ENCODE results near the gene THRA.

Gene THRA

GRCh38 chr17:40056379-40057015 is 6.3 kb upstream of the THRA start:
- Histone ChIP-seq H3K27me3 (ENCODE audit: insufficient read depth, poor library complexity, severe bottlenecking) (no peaks in the 10 kb centered on the region), H3K27ac (replicated peaks) (no peak overlapping the region), H3K4me3 (replicated peaks; ENCODE audit: insufficient read depth, low read length) (no peak overlapping the region)
- no peak for DNase-seq (ENCODE audit: low read depth in 1 of 2, low spot score in 1 of 2)
- no peak for TF ChIP-seq REST (IDR thresholded peaks at IDR 0.05; ENCODE audit: insufficient replicate concordance, low read depth)
- TF ChIP-seq GABPA (IDR thresholded peaks at IDR 0.05; ENCODE audit: low read depth) = no peak
- no peak for TF ChIP-seq POLR2AphosphoS5 (IDR thresholded peaks at IDR 0.05; ENCODE audit: low read depth)
- TF ChIP-seq SPI1 (IDR thresholded peaks at IDR 0.05; ENCODE audit: borderline replicate concordance, low read depth) = no peak
- TF ChIP-seq CTCF (IDR thresholded peaks at IDR 0.05; ENCODE audit: insufficient read depth, low read length) = no peak

DNA sequence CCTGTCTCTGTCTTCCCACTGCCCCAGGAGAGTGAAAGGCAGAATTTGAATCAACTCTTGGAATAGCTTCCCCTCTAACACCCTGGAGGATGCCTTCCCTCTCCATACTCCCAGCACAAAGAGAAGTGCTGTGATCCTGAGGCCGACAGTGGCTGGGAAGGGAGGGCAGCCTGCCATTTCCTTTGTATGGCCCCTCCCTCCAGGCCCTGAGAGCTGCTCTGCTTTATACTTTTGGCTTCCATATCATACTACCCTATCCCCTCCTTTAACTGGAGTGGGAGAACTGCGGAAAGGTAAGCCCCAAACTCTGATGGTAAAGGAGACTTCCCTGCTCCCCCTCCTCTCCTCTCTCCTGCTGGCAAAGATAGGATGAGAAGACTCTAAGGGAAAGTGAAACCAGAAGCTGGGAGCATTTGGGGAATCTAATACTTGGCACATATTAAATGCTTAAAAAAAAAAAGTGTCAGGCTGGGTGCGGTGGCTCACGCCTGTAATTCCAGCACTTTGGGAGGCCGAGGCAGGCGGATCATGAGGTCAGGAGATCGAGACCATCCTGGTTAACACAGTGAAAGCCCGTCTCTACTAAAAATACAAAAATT is 4.5 kb upstream of the THRA start:
- H3K27me3 ChIP-seq (ENCODE audit: insufficient read depth, poor library complexity, severe bottlenecking) = no peaks in the 10 kb centered on the region
- DNase-seq (ENCODE audit: low read depth in 1 of 2, low spot score in 1 of 2) = no peak
- no peak for TF ChIP-seq POLR2AphosphoS5 (IDR thresholded peaks at IDR 0.05; ENCODE audit: low read depth)
- no peak for TF ChIP-seq REST (IDR thresholded peaks at IDR 0.05; ENCODE audit: insufficient replicate concordance, low read depth)
- no peak for TF ChIP-seq CTCF (IDR thresholded peaks at IDR 0.05; ENCODE audit: insufficient read depth, low read length)
- TF ChIP-seq GABPA (IDR thresholded peaks at IDR 0.05; ENCODE audit: low read depth) = no peak
- no peak for TF ChIP-seq SPI1 (IDR thresholded peaks at IDR 0.05; ENCODE audit: borderline replicate concordance, low read depth)
- H3K4me3 ChIP-seq (replicated peaks; ENCODE audit: insufficient read depth, low read length) = no peak overlapping the region
- no peak overlapping the region for H3K27ac ChIP-seq (replicated peaks)

GRCh38 chr17:40058865-40059264 is 3.9 kb upstream of the THRA start:
- no peak overlapping the region for H3K4me3 ChIP-seq (replicated peaks; ENCODE audit: insufficient read depth, low read length)
- TF ChIP-seq CTCF (IDR thresholded peaks at IDR 0.05; ENCODE audit: insufficient read depth, low read length) = no peak
- no peak for TF ChIP-seq REST (IDR thresholded peaks at IDR 0.05; ENCODE audit: insufficient replicate concordance, low read depth)
- TF ChIP-seq POLR2AphosphoS5 (IDR thresholded peaks at IDR 0.05; ENCODE audit: low read depth) = no peak
- no peak for TF ChIP-seq SPI1 (IDR thresholded peaks at IDR 0.05; ENCODE audit: borderline replicate concordance, low read depth)
- TF ChIP-seq GABPA (IDR thresholded peaks at IDR 0.05; ENCODE audit: low read depth) = no peak
- DNase-seq (ENCODE audit: low read depth in 1 of 2, low spot score in 1 of 2) = no peak
- H3K27ac ChIP-seq (replicated peaks) = no peak overlapping the region
- H3K27me3 ChIP-seq (ENCODE audit: insufficient read depth, poor library complexity, severe bottlenecking) = no peaks in the 10 kb centered on the region
